ENCODE data around the gene CRTC1.

Gene CRTC1

GRCh38 chr19:18750295-18750970 lies 67.0 kb downstream of the CRTC1 start:
- DNase-seq, result no peak

GRCh38 chr19:18751571-18751970 lies 68.1 kb downstream of the CRTC1 start:
- DNase-seq, result no peak

GRCh38 chr19:18754501-18754900 lies 71.0 kb downstream of the CRTC1 start:
- no peak for DNase-seq

- no peak for DNase-seq
Observed at GRCh38 chr19:18756896-18757295, 73.4 kb downstream of the CRTC1 start.

- no peak for DNase-seq
Observed at GRCh38 chr19:18759304-18759994, 76.0 kb downstream of the CRTC1 start.

GRCh38 chr19:18759995-18760426 lies 76.5 kb downstream of the CRTC1 start:
- no peak for DNase-seq

- no peak for DNase-seq
Observed at GRCh38 chr19:18760440-18761383, 77.2 kb downstream of the CRTC1 start.

GRCh38 chr19:18761531-18762110 lies 78.1 kb downstream of the CRTC1 start:
- DNase-seq, result no peak

GRCh38 chr19:18762125-18763023 lies 78.9 kb downstream of the CRTC1 start:
- DNase-seq, result no peak

GRCh38 chr19:18763674-18764590 lies 80.5 kb downstream of the CRTC1 start:
- no peak for DNase-seq

- no peak for DNase-seq
Observed at GRCh38 chr19:18764591-18765051, 81.1 kb downstream of the CRTC1 start.

GRCh38 chr19:18765224-18765623 lies 81.7 kb downstream of the CRTC1 start:
- no peak for DNase-seq

- no peak for DNase-seq
Observed at GRCh38 chr19:18768046-18768771, 84.7 kb downstream of the CRTC1 start.

- no peak for DNase-seq
Observed at GRCh38 chr19:18768997-18769891, 85.8 kb downstream of the CRTC1 start.

GRCh38 chr19:18769989-18770528 lies 86.6 kb downstream of the CRTC1 start:
- DNase-seq, result no peak

GRCh38 chr19:18770663-18771327 lies 87.3 kb downstream of the CRTC1 start:
- DNase-seq, result no peak

GRCh38 chr19:18771328-18772242 lies 88.1 kb downstream of the CRTC1 start:
- no peak for DNase-seq
